ENCODE results near the gene SDC3.
"Not testable (repeated sequence)": the region's sequence is repeated elsewhere in the genome, so short reads cannot be mapped to it uniquely, and the experiment has no call there.

The SDC3 gene

GRCh38 chr1:30872948-30873263 is 35.7 kb downstream of the SDC3 start:
- DNase-seq, result no peak

DNA sequence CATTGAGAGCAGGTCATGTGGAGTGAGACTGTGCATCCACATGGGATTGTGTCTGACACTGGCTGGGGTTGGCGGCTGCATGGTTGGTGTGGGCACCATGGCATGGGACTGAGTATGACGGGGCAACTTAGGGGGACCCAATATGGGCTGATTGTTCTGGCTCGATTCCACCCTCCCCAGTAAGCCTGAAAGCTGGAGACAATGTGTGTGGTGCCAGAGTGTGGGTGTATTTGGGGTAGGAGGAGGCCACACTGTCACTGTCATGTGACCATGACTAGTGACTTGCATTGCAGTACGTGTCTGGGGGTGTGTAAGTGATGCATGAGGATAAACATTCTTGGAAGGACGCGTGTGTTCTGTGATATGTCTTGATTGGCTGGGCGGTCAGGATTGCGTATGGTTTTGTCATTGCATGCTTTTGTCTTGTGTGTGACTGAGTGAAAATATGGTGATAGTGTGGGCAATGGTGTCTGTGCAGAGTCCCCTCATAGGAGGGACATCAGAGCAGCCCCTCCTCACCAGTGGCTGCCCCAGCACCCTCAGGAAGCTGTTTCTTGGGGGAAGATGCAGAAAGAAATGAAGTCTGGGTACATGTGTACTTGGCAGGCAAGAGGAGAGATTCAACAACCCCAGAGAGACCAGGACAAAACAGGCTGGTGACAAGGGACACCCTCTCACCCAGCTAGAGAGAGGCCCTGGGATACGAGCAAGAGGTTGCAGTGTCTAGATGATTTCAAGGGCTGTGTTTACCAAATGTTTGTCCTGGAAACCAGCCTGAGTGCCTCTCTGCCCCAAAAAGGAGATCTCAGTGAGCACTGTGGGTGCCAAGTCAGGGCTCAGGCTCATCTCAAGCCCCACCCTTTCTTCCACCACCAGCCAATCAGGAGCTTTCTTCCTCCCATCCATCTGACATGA is 36.3 kb downstream of the SDC3 start:
- DNase-seq, result peak; percentile 72 to 81 (median 80)

DNA sequence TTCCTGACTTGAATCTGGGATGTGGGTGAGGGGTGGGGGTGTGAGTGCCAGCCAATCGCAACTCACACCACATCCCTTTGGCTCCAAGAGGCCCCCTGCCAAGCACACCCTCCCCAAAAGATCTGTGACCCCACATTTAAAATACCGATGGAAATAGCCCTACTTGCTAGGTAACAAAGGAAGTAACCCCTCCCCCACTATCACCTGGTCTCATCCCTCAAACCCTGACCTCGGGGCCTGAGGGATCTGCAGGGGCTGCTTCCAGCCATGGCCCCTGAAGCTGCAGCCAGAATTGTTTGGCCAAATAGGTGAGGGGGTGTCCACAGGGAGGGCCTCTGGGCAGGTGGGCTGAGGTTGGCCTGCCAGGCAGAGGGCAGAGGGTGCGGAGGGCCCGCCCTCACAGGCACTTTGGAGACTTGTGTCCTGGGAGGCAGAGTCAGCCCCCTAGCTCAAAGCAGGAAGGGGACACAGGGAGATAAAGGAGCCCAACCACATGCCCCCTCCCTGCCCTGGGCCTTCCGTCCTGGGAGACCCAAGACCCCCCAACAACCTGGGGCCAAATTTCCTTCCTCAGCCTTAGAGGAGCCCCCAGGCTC is 37.2 kb downstream of the SDC3 start:
- DNase-seq, result no peak

DNA sequence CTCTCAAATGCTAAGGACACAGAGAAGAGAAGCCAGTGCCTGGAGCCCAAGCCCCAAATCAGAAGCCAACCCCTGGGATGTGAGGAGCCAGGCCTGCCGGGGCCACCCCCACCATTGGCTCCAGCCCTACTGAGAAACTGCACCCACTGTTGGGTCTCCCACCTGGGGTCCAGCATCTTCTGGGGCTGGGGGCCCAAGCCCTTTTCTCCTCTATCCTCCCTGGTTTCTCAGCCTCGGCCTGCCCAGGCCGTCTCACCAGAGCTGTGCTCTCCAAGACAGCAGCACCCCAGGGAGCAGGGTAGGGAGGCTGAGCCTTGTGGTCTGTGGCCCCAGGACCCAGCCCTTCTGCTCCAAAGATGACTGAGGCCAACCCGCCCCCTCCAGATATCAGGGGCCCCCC is 37.9 kb downstream of the SDC3 start:
- DNase-seq, result no peak

DNA sequence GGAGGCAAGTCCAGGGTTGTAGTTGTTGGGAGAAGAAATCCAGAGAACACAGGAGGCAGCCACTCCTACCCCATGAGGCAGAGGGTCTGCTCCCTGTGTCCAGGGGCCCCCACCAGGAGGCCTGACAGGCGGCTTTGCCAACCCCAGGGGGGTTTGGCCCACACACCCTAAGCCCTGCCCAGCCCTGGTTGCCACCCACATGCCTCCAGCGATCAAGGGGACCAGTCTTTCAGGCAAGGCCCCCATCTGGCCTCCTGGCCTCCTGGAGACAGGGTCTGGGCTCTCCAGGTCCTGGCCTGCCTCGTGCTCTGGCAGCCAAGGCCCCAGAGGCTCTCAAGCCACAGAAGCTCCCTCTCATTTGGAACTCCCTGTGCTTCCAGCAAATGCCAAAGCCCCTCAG is 38.5 kb downstream of the SDC3 start:
- DNase-seq, result no peak

GRCh38 chr1:30868833-30869435 is 39.6 kb downstream of the SDC3 start:
- DNase-seq, result no peak

DNA sequence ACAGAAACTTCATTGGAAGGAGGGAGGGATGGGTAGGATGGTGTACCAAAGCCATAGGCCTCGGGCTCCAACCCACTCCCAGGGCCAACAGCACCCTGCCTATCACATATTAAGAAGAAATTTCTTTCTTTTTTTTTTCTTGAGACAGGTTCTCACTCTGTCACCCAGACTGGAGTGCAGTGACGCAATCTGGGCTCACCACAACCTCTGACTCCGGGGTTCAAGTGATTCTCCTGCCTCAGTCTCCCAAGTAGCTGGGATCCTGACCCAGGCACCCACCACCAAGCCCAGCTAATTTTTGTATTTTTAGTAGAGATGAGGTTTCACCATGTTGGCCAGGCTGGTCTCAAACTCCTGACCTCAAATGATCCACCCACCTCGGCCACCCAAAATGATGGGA is 40.5 kb downstream of the SDC3 start:
- DNase-seq, result not testable (repeated sequence)

GRCh38 chr1:30867537-30867936 is 41.0 kb downstream of the SDC3 start:
- no peak for DNase-seq

DNA sequence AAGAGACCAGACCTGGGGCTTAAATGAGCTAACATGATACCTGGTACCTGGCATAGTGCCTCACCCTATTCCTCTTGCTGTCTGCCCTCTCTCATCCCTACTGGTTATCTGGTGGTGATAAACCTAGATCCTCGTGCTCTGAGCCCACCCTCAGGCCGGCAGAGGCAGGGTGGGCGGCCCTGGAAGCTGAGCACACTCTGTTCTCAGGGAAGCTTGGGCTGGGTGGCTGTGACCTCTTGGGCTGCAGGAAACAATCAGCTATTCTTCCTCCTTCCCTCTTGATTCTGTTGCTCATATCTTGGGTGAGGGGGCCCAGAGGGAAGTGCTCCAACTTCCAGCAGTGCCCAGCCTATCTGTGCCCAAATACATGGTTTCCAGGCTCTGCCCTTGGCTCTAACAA is 42.0 kb downstream of the SDC3 start:
- DNase-seq, result no peak

- no peak for DNase-seq
Observed at GRCh38 chr1:30864681-30865080, 43.9 kb downstream of the SDC3 start.

DNA sequence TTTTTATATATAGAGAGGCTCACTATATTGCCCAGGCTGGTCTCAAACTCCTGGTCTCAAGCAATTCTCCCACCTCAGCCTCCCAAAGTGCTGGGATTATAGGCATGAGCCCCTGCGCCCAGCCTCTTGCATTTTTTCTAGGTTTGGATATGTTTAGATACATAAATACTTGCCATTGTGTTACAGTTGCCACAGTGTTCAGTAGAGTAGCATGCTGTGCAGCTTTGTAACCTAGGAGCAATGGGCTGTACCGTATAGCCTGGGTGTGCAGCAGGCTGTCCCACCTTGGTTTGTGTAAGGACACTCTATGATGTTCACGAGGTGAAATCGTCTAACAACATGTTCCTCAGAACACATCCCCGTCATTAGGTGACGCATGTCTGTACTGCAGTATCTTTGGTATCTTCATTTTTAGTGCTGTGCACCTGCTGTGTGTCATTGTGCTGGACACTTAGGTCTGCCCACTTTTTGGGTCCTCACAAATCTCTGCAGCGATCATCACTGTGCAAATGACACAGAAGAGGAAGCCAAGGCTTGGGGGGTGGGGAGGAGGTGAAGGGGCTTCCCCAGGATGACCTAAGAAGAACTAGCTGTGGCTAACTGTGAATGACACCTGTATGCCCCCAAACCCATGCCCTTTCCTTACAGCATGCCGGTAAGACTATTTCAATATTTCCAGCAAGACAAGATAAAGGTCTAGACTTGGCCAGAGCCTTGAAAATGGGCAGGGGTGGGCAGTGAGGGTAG is 44.5 kb downstream of the SDC3 start:
- DNase-seq, result no peak

DNA sequence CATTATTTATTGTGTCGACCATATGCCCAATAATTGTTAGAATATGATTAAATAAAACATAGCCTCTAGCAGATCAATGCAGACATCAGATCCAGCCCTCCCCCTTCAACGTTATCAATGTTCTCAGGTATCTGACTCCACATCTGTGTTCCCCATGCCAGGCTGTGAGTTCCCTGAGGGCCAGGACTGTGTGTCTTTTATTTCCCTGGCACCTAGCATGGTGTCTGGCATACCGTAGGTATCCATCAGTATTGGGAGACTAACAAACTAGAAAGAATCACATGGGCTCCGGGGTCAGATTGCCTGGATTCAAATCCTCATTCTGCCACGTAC is 48.3 kb downstream of the SDC3 start:
- DNase-seq, result no peak

GRCh38 chr1:30857964-30858363 is 50.6 kb downstream of the SDC3 start:
- no peak for DNase-seq

GRCh38 chr1:30857062-30857461 is 51.5 kb downstream of the SDC3 start:
- no peak for DNase-seq

DNA sequence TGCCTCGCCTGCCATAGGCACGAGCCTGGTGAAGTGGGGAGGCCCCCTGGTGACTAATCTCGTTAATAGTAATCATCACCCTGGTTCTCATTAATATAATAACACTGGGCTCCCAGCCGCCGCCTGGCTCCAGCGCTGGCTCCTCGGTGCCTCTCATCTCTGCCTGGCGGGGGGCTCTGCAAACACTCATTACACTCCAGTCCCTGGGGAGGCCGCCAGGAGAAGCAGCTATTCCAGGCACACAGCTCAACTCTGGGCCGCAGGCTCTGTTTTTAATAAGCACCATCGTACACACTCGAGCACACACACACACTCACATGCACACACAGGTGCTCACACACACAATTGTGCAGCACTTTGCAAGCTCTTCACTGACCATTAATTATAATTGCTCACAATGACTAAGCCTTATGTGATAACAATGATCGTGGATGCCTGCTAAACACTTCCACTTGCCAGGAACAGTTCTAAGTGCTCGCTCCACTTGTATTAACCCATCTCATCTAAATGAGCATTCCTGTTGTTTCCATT is 52.2 kb downstream of the SDC3 start:
- no peak for DNase-seq

- no peak for DNase-seq
Observed at GRCh38 chr1:30855686-30856259, 52.8 kb downstream of the SDC3 start.

GRCh38 chr1:30853350-30853749 is 55.2 kb downstream of the SDC3 start:
- no peak for DNase-seq

DNA sequence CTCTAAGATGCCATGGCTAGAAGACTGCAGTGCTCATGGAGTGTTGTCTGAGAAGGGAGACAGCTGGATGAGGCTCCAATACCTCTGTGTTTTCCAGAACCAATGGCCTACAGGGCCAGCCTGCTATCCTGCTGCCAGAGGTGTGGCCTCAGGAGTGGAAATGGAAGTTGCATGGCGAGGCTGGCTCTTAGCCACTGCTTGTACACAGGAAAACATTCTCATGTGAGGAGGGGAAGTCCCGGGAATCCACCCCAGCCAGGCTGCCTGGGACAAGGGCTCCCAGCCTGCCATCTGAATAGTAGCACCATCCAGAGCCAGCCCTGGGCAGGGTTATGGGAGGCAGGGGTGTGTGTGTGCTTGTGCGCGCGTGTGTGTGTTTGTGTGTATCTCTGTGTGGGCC is 56.5 kb downstream of the SDC3 start:
- peak; percentile 81 to 91 (median 86) for DNase-seq

- DNase-seq, result no peak
Observed at GRCh38 chr1:30851286-30851685, 57.3 kb downstream of the SDC3 start.

GRCh38 chr1:30850607-30851006 is 58.0 kb downstream of the SDC3 start:
- no peak for DNase-seq

DNA sequence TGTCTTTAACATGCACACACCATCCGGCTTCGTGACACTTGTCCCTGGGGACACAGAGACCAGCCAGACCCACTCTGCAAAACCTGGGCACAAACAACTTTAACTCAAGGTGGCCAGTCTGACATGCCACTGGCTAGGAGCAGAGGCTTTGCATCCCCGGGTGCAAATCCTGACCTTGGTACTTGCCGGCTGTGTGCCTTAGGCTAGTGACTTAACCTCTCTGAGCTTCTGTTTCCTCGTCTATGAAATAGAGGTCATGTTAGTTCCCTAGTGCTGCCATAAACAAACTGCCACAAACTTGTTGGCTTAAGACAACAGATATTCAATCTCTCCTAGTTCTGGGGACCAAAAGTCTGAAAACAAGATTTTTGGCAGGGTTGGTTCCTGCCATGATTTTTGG is 60.4 kb downstream of the SDC3 start:
- DNase-seq, result no peak

DNA sequence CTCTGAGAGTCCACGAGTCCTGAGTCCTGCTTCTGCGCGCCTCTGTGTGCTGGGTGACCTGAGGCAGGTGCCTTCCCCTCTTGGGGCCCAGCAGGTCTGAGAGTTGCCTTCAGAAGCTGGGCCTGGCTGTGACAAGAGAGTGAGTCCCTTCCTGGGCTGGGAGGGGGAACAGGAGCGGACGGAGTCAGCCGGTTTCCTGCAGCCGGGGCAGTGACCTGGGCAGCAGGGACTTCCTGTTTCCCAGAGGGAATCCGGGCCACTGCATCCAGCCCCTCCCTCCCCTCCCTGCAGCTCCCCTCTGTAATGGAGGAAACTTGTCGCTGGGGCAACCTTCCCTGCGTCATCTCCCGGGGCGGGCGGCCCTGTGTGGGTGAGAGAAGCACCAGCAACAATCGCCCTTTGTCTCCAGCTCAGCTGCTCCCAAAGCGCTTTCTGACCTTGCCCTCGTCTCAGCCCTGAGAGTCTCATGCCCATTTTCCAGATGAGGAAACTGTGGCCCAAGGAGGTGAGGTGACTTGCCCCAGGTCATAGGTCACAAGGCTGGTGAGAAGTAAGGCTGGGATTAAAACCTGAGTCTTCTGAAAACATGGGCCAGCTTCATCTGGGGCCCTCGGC is 61.1 kb downstream of the SDC3 start:
- DNase-seq, result peak; percentile 87 to 95 (median 92)

DNA sequence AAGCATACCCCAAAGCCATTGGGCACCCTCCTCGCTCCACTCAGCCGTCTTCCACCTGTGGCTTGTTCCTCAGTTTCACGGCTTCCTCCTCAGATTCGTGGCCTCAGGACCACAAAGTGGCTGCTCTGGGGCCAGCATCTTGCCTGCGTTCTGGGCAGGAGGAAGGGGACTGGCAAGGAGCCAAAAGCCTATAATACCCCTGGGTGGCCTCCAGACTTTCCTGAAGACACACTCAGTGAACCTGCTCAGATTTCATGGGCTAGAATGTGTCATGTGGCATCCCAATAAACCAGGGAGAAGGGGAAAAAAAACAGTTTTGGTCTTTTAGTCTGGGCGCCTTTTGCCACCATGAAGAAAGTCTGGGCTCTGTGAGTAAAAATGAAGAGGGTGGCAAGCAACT is 62.0 kb downstream of the SDC3 start:
- no peak for DNase-seq

All from suppressor macrophage treated with lipopolysaccharide for 1 hour (primary cell).